Uterus (tissue), 2 donors: ENCODE data around the gene CCDC50.

ENCODE experiments used
- POLR2A ChIP-seq, 2 donors: fragments of 450-650 bp; IDR thresholded peaks; one replicate each; pipeline ENCODE4 v1.6.1; 2016; ENCODE audit warnings: antibody characterized with exemption in 2 of 2, mild to moderate bottlenecking in 1 of 2, moderate library complexity in 1 of 2
- TF ChIP-seq, protein P1 (sequence below), 4 experiments: fragments of 200-600 bp in 2 of 4; fragments of 450-650 bp in 2 of 4; sonication (generic) in 2 of 4; IDR thresholded peaks; one replicate each; pipeline ENCODE4 v1.5.1; 2016 to 2019; ENCODE audit warnings: antibody characterized with exemption in 4 of 4, mild to moderate bottlenecking in 2 of 4, moderate library complexity in 1 of 4

DNA sequence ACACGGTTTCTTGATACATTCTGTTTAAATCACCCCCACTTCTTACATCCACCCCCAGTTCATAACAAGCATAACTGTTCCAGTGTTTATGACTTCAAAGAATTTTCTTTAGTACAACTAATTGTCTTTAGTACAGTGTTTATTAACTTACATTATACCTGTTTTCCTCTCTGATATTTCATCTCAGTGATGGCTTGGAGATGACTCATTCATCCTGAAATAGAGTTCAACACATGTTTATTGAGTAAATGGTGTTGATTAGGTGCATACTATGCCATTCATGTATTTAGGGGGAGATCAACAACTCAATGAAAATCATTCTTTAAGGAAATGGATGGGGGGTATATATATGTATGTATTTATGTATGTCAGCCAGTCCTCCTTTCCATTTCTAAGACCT is 22.8 kb downstream of the CCDC50 start:
- TF ChIP-seq, protein P1, sequence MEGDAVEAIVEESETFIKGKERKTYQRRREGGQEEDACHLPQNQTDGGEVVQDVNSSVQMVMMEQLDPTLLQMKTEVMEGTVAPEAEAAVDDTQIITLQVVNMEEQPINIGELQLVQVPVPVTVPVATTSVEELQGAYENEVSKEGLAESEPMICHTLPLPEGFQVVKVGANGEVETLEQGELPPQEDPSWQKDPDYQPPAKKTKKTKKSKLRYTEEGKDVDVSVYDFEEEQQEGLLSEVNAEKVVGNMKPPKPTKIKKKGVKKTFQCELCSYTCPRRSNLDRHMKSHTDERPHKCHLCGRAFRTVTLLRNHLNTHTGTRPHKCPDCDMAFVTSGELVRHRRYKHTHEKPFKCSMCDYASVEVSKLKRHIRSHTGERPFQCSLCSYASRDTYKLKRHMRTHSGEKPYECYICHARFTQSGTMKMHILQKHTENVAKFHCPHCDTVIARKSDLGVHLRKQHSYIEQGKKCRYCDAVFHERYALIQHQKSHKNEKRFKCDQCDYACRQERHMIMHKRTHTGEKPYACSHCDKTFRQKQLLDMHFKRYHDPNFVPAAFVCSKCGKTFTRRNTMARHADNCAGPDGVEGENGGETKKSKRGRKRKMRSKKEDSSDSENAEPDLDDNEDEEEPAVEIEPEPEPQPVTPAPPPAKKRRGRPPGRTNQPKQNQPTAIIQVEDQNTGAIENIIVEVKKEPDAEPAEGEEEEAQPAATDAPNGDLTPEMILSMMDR (IDR thresholded peaks at IDR 0.05), result no peak
- TF ChIP-seq POLR2A (IDR thresholded peaks at IDR 0.05), result no peak
